Right hindlimb (tissue), 1 donor: ENCODE results near the gene DPP8.
"Not testable (repeated sequence)": the region's sequence is repeated elsewhere in the genome, so short reads cannot be mapped to it uniquely, and the experiment has no call there.

ENCODE experiments used
- DNase-seq: peaks from one replicate; pipeline ENCODE4 v3.0.0-alpha.2; 2018

Gene DPP8

GRCh38 chr15:65521350-65521749 lies 3.9 kb upstream of the DPP8 start:
- no peak for DNase-seq

- DNase-seq, result no peak
Measured at GRCh38 chr15:65518633-65519285, 1.3 kb upstream of the DPP8 start.

- no peak for DNase-seq
Measured at GRCh38 chr15:65517866-65518207, 348 bp upstream of the DPP8 start.

GRCh38 chr15:65512807-65513416 lies 4.6 kb downstream of the DPP8 start:
- peak; percentile 75 for DNase-seq

GRCh38 chr15:65512189-65512588 lies 5.3 kb downstream of the DPP8 start:
- DNase-seq, result no peak

GRCh38 chr15:65509321-65509720 lies 8.2 kb downstream of the DPP8 start:
- no peak for DNase-seq

GRCh38 chr15:65494076-65494475 lies 23.4 kb downstream of the DPP8 start:
- no peak for DNase-seq

GRCh38 chr15:65484876-65485275 lies 32.6 kb downstream of the DPP8 start:
- DNase-seq, result no peak

- no peak for DNase-seq
Measured at GRCh38 chr15:65476903-65477302, 40.6 kb downstream of the DPP8 start.

GRCh38 chr15:65470866-65471265 lies 46.6 kb downstream of the DPP8 start:
- no peak for DNase-seq

- no peak for DNase-seq
Measured at GRCh38 chr15:65468229-65468909, 49.1 kb downstream of the DPP8 start.

GRCh38 chr15:65466901-65467300 lies 50.6 kb downstream of the DPP8 start:
- DNase-seq, result no peak

GRCh38 chr15:65463096-65463495 lies 54.4 kb downstream of the DPP8 start:
- DNase-seq, result not testable (repeated sequence)

GRCh38 chr15:65460741-65461347 lies 56.6 kb downstream of the DPP8 start:
- no peak for DNase-seq

- not testable (repeated sequence) for DNase-seq
Measured at GRCh38 chr15:65455256-65455655, 62.2 kb downstream of the DPP8 start.

- DNase-seq, result no peak
Measured at GRCh38 chr15:65451989-65452388, 65.5 kb downstream of the DPP8 start.

GRCh38 chr15:65450556-65450955 lies 66.9 kb downstream of the DPP8 start:
- no peak for DNase-seq

- DNase-seq, result no peak
Measured at GRCh38 chr15:65447145-65447544, 70.3 kb downstream of the DPP8 start.

GRCh38 chr15:65434201-65434600 lies 83.3 kb downstream of the DPP8 start:
- no peak for DNase-seq

GRCh38 chr15:65431731-65432130 lies 85.8 kb downstream of the DPP8 start:
- no peak for DNase-seq

GRCh38 chr15:65426216-65426853 lies 91.2 kb downstream of the DPP8 start:
- no peak for DNase-seq

GRCh38 chr15:65424683-65425082 lies 92.8 kb downstream of the DPP8 start:
- no peak for DNase-seq

GRCh38 chr15:65423976-65424679 lies 93.4 kb downstream of the DPP8 start:
- DNase-seq, result no peak
